NCI-H187 (cell line): ENCODE data around the gene RGS9BP.
"Not testable (repeated sequence)": the region's sequence is repeated elsewhere in the genome, so short reads cannot be mapped to it uniquely, and the experiment has no call there.

ENCODE experiments used
- DNase-seq, 2 experiments: peaks; one replicate each; lab custom pipeline; 2025; lab: John Stamatoyannopoulos, UW

The RGS9BP gene

DNA sequence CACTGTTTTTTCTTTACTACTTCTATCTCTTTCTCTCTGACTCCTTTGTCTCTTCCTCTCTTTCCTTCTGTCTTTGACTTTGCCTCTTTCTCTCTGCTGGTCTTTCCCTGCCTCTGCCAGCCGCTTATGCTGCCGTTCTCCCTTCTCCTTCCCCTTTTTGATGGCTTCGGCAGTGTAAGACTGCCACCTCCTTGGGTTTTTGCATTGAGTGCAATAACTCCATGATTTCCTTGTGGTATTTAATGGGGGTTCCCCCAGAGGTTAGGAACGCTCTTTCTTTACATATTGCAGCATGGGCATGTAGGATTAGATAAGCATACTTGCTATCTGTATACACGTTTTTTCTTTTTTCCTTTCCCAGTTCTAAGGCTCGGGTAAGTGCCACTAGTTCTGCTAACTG is 19.9 kb downstream of the RGS9BP start:
- not testable (repeated sequence) for DNase-seq

DNA sequence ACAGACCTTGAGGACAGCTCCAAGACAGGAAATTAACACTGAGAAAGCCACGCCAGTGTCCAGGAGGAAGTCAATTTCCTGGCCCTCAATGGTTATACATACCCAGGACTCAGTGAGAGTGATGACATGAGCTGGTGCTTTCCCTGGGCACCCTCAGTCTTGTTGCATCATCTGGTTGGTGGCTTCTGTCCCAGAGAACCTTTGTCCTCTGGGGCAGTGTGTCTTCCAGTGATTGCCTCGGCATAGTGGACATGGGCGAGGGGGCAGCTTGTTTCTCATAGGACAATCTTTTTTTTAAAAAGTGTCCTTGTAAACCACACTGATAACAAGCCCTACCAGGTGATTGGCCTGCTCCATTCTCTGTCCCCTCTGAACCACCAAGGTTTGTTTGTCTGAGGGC is 21.1 kb downstream of the RGS9BP start:
- DNase-seq, result not testable (repeated sequence)

DNA sequence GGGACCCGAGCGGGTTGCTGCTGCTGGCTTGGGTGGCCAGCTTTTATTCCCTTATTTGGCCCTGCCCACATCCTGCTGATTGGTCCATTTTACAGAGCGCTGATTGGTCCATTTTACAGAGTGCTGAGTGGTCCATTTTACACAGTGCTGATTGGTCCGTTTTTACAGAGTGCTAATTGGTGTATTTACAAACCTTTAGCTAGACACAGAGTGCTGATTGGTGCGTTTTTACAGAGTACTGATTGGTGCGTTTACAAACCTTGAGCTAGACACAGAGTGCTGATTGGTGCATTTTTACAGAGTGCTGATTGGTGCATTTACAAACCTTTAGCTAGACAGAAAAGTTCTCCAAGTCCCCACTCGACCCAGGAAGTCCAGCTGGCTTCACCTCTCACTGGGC is 24.5 kb downstream of the RGS9BP start:
- DNase-seq, result not testable (repeated sequence)

DNA sequence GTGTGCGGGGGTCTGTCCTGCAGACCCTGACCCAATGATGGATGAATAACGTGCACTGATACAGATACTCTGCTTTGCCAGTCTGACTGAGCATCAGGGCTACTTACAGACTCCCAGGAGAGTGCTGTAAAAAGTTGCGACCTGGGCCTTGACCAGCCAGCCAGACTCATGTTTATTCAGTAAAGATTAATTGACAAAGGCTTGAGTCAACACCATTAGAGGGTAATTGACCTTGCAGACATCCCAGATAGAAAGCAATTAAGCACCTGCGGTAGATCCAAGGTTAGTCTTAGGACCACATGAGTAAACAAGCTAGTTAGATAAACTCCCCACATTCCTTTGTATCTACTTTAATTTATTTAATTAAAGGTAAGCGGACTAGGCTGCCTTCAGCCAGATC is 26.4 kb downstream of the RGS9BP start:
- DNase-seq, result no peak

DNA sequence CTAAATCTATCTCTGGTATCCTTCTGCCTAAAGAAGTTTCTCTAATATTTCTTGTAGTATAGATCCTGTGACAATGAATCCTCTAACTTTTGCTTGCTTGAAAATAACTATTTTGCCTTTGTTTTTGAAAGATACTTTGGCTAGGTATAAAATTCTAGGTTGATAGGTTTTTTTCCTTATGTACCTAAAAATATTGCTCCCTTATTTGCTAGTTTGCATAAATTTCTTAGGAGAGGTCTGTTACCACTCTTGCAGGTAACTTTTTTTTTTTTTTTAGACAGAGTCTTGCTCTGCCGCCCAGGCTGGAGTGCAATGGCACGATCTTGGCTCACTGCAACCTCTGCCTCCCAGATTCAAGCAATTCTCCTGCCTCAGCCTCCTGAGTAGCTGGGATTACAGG is 28.4 kb downstream of the RGS9BP start:
- DNase-seq, result not testable (repeated sequence)

DNA sequence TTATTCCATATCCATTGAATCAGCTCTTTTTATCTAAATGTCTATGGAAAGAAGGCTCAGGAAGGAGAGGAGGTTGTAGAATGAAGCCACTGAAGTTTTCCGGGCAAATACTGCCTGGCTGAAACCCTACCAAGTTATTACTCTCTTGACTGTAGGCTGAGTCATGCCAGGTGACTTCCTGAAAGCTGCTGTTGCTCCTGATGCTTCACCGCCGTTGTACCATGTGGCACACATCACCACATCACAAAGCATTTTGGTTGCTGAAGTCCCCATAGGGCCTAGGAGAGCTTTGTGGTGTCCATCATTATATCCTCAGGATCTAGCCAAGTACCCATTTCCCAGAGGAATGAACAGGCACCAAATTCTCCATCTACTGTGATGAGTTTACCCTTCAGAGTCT is 32.8 kb downstream of the RGS9BP start:
- no peak for DNase-seq

DNA sequence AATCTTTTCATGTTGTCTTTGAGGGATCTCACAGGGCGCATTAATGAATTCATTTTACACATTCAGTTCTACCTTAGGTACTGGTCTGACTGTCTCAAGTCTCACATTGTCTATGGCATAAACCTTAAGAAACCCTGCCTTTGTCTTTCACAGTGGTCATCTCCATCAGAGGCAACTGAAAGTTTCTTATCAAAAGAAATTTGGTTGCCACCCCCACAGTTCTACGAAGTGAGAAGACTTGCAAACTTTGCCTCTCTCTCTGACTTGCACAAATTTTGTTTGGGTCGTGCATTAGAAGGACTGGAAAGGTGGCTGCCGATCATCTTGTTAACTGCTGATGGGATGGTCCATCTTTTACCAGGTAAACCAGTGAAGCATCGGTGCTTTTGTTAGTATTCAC is 33.4 kb downstream of the RGS9BP start:
- no peak for DNase-seq

DNA sequence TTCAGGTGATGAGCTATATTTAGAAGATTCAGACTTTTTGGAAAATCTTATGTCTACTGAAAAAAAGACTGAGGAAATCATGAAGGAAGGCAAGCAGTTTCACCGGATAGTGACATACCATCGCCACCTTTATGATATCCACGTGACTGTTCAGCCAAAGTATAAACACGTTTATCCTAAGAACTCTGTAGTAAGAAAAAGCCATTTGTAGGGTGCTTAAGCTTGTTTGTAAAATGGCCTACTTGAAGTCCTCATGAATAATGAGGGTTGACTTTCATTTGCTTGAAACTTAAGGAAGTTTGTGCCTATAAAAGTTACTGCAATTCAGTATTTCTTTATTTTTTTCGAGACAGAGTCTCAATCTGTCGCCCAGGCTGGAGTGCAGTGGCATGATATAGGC is 36.1 kb downstream of the RGS9BP start:
- no peak for DNase-seq

DNA sequence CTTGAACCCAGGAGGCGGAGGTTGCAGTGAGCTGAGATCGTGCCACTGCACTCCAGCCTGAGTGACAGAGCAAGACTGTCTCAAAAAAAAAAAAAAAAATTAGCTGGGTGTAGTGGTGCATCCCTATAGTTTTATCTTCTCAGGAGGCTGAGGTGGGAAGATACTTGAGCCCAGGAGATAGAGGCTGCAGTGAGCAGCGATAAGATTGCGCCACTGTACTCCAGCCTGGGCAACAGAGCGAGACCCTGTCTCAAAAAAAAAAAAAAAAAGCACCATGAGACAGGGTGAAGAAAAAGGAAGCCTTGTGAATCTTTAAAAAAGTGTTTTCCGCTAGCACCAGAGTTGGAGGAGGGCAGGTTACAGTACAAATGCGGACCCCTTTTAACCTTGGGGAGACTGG is 40.6 kb downstream of the RGS9BP start:
- not testable (repeated sequence) for DNase-seq

DNA sequence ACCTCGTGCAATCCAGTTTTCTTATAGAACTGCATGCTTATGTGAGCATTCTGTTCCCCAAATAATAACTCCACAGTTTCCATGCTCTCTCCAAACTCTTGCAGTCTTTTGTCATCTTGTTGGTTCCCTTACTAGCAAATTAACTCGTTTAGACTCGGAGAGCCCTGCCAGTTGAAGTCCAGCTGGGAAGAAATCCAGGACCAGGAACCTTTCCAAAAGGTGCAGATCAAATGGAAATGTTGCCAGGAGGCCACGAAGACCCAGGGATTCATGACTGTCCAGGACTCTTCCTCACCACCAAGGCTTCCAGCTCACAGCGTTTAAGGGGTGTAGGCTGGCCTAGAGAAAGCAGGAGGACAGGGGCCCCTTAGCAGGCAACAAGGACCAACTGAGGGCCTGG is 41.8 kb downstream of the RGS9BP start:
- DNase-seq, result no peak

DNA sequence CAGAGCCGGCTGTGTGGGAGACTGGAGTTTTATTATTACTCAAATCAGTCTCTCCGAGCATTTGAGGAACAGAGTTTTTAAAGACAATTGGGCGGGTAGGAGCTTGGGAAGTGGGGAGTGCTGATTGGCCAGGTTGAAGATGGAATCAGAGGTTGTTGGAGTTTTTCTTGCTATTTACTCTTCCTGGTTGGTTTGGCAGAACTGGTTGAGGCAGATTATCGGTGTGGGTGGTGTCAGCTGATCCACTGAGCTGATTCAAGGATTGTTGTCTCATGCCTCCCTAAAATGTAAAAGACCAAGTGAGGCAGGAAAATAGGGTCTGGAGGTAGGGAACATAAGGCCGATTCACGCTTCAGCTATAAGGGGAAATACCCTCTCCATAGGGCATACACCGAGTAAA is 42.6 kb downstream of the RGS9BP start:
- DNase-seq, result no peak

DNA sequence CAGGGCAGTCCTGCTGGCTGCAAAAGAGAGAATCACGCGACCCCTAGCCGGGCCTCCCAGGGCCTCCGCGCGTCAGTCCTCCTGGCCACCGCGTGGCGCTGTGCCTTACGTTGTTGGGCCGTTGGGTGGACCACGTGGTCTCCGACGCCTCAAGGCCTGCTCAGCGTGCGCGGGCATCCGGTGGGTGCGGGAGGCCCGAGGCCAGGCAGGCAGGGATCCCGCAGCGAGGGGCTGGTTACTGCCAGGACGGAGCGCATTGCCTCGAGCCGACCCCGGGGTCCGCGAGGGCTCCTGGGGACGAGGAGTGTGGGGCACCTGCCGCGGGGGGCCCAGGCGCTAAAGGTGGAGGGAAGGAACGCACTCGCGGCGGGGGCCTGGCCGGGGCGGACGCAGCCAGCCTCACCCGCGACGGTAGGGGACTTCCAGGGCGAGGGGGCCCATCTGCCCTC is 44.0 kb downstream of the RGS9BP start, which contains the start of gene TDRD12:
Gene TDRD12, plus strand, starts transcription at position 157 of the 449 bp plus-strand sequence. CDS start 306 bp downstream, outside the sequence.
- no peak for DNase-seq

DNA sequence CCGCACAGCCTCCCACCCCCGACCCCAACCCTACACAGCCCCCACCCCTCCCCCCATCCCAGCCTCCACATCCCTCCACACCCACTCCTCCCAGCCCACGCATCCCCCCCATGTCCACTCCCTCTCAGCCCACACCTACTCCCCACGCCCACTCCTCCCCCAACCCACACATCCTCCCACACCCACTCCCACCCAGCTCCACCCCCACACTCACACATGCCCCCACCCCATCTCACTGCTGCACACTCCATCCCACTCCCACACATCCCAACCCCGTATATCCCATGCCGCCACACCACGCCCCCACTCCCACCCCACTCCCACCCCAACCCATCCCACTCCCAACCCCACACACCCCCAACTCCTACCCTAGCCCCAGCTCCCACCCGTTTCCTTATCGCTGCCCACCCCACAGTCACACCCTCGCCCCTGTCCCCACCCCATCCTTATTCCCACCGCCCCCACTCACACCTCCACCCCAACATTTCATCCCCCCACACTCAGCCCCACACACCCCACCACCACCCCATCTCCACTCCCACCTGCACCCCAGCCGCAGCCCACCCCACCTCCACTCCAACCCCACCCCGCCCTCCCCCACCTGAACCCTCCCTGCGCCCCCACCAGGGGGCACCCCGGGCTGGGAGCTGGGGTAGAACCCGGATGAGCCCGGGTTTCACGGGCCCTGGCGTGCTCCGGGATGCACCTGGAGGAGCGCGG is 44.7 kb downstream of the RGS9BP start:
- DNase-seq, result no peak

DNA sequence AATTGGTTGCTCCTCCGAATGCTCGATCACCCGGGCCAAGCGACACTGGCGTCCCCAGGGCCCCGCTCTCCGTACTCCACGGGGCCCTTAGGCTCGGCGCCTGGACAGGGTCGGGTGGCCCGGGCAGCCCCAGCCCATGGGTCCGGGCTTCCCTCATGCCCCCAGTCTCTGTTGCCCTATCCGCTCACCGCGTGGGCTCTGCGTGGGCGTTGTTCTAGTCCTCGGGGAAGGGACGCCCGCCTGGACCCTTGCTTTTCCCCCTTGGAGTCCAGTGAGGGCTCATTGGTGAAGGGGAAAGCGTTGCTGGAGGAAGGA is 45.2 kb downstream of the RGS9BP start:
- DNase-seq, result no peak
